Globus pallidus (tissue), 1 donor: ENCODE measurements around the gene PDZK1.
"Not testable (repeated sequence)": the region's sequence is repeated elsewhere in the genome, so short reads cannot be mapped to it uniquely, and the experiment has no call there.

Source experiments
- DNase-seq: peaks from one replicate; pipeline ENCODE4 v3.0.0-alpha.2; 2015; ENCODE audit warnings: low spot score

PDZK1 gene

DNA sequence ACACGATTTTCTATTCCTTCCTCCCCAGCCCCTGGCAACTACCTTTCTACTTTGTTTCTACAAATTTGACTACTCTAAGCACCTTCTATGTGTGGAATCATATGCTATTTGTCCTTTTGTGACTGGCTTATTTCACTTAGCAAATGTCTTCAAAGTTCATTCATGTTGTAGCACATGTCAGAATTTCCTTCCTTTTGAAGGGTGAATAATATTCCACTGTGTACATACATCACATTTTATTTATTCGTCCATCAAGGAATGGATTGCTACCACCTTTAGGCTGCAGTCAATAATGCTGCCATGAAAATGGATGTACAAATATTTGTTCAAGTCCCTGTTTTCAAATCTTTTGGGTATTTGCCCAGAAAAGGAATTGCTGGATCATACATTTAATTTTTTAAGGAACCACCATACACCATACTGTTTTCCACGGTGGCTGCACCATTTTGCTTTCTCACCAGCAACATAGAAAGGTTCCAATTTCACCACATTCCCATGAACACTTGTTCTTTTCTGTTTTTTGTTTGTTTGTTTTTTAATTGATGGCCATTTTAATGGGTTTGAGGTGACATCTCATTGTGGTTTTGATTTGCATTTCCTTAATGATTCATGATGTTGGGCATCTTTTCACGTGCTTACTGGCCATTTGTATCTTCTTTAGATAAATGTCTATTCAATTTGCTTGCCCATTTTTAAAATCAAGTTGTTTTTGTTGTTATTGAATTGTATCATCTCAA lies 3.3 kb upstream of the PDZK1 start:
- DNase-seq: no peak

DNA sequence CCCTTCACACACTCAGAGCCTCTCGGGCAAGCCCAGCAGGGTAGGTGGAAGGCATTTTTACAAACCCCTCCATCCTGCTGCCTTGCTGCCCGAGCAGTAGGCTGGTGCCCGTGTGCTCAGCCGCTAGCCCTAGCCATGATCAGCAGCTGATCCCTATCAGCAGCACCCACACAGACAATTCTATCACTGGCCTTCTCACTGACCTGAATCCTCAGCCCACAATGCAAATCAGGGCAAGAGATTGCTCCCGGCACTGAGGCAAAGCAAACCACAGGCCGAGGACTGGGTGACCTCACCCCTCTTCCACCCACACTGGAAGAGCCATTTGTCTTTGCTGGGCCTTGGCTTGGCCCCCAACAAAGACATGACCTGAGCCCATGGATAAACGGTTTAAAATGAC lies 895 bp upstream of the PDZK1 start:
- DNase-seq: no peak

DNA sequence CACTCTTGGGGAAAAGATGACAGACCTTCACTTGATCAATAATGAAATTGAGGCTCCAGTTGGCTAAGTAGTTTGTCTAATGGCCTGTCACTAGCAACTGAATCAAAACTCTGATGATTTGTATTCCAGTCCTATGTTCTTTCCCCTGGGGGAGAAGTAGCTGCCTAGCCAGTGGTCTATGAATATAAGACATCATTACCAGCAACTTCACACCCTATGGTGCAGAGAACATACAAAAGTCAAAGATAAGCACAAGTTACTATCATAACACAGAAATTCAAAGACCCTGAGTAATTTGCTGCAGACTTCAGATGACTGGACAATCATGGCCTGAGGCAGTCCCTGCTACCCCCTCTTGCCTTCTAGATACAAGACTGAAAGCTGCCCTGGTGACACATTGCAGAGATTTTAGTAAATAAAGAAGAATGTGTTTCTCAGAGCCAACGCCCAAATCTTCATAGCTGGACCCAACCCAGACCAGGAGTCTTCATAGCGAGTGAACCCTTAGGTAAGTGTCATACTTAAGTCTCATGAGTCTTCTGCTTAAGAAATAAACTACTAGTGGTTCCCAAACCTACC lies 993 bp downstream of the PDZK1 start:
- no peak for DNase-seq

DNA sequence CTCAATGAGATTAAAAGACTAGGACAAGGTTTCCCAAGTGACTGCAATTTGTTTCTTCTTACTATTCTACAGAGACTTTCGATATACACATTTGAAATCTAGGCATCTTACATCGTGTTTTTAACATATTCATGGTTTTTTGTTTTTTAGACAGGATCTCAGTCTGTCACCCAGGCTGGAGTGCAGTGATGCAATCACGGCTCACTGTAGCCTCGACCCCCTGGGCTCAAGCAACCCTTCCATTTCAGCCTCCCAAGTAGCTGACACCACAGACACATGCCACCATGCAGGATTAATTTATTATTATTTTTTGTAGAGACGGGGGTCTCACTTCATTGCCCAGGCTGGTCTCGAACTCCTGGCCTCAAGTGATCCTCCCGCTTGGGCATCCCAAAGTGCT lies 1.5 kb downstream of the PDZK1 start:
- DNase-seq: no peak

DNA sequence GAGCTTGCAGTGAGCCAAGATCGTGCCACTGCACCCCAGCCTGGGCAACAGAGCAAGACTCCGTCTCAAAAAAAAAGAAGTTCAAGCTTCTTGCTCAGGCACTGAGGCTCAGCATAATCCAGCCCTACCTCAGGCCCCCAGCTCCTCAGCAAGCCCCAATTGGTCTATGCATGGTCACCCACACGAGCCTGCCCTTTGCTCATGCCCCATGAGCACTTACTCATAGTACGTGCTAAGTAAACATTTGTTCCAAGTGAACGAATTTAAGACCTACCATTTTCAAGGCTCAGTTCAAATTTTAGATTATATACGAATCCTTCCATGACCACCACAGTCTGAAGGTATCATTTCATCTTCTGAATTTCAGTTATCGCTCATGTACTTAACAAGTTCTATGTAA lies 4.3 kb downstream of the PDZK1 start:
- no peak for DNase-seq

DNA sequence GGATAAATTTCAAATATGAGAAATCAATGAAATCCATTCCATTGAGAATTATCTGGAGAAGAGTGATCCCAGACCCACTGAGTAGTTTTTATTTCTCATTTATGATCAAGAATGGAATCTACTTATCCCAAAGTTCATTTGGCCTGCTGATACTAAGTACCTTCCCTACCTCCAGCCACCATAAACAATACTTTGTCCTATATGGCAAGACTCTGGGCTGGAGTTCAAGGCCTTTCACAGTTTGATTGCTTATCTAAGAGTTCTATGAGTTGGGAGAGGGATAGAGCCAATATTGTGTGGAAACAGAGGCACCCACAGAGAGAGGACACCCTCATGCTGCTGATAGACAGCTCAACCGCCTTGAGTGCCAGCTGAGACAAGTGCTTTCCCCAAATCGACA lies 5.1 kb downstream of the PDZK1 start:
- no peak for DNase-seq

DNA sequence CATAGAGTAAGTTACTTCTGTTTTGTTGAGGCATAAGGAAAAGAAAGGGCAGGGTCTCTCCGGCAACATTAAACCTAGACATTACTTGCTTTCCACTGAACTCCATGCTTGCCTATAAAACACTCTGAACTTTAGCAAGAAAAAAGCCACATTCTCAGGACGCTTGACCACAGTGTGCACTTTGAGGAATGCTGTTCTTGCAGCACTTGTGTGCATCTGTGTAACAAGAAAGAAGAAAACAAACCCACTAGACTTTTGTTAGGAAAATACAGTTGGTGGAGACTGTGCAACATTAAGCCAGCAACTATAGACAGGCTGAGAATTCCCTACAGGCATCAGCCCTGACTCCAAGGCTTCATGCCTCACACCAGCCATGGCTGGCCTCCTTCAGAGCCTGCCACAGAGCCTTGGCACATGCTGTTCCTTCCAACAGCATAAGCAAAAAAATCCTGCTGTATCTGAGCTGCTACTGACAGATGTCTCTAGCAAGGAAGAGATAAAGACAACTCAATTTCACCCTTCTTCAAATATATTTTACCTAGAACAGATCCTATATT lies 5.8 kb downstream of the PDZK1 start:
- no peak for DNase-seq

DNA sequence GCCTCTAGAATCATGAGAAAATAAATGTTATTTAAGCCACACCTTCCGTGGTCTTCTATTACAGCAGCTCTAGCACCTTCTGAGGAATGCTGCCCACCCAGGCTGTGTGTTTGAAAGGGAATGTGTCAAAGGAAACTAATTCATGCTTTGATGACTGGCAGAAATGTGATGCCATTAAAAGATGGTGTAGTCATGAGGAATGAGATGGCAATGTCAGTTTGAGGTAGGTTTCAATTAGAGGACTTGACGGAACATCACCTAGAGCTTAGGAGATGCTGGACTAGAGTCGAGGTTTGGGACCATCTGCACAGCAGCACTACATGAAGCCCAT lies 10.6 kb downstream of the PDZK1 start:
- DNase-seq: no peak

DNA sequence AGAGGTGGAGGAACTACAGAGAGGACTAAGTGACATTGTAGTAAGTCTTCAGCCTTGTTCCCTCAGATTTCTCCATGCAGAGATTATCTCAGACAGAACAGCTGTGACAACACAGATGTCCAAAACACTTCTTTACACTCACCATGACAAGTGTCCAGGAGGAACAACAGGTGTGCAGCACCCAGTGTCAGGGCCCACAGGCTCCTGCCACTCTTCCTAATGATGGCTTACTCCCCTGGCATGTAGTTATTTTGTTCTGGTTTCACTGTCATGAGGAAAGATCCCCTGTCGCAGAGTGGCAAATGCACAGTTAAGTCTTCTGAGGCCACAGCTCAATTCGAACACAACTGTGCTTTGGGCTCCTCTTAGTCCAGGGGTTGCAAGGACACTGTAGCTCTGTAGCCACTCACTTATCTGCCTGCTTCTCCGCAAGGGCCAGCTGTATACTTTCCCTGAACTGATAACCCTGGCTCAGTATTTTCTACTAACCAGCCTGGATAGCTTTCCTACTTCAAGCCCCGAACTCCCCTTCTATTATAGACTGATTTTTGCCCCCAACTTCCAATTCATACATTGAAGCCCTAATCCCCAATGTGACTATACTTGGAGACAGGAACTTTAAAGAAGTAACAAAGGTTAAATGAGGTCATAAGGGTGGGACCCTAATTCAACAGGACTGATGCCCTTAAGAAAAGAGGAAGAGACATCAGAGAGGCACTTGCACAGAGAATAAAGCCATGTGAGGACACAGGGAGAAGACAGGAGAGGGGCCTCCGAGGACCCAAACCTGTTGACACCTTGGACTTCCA lies 11.1 kb downstream of the PDZK1 start:
- DNase-seq: no peak

DNA sequence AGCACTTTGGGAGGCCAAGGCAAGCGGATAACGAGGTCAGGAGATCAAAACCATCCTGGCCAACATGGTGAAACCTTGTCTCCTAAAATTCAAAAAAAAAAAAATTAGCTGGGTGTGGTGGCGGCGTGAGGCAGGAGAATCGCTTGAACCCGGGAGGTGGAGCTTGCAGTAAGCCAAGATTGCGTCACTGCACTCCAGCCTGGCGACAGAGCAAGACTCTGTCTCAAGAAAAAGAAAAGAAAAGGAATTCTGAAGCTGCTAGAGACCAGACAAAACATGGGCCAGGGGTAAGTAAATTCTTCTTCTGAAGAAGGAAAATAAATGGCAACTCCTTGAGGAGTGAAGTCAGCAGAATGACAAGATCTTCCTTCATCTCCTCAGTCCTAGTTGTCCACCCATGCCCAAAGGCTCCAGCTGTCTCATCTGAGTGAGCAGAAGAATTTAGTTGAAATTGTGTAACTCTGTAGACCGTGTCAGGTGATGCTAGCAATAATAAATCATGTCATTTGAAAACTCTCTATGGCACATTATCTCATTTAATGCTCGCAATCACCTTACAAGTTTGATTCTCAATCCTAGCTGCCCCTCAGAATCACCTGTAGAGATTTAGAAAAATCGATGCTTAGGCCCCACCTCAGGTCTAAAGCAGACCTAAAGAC lies 14.3 kb downstream of the PDZK1 start:
- no peak for DNase-seq

DNA sequence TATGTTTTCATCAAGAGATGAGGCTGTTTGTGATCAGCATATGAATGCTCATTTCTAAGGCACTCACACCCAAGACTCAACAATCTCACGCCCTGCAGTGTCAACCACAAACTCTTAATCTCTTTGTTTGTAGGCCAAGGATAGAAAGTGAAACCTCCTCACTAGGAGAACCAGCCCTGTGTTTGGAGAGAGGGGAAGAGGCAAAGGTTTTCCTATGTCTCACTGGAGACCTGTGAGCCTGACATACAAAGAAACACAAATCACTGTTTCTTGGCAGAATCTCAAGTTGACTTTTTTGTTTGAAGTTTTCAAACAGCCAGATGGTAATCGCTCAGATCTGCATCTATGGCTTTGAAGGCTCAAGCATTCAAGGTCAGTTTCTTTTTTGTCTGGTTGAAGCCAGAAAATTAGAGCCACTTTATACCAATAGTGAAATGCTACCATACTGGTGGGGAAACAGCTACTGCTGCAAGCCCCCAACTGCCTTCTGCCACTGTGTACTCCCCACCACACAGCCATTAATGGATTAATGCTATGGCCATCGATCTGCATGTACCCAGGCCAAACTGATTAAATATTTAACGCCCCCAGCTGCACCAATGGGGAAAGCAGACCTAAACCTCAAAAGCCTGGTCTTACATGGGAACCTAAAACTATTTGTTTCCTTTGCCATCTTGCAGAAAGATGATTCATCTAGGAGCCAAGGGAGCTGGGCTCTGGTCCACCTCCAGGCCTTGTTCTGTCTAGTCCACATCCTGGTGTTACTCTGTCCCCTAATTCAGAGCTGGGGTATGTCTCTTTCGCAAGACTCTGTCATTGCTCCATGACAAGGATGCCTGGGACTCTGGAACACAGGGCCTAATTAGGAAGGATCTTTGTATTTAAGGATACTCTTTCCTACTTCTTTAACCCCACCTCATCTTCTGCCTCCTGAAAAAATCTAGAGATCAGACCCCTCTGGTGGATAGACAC lies 16.3 kb downstream of the PDZK1 start:
- DNase-seq: no peak

DNA sequence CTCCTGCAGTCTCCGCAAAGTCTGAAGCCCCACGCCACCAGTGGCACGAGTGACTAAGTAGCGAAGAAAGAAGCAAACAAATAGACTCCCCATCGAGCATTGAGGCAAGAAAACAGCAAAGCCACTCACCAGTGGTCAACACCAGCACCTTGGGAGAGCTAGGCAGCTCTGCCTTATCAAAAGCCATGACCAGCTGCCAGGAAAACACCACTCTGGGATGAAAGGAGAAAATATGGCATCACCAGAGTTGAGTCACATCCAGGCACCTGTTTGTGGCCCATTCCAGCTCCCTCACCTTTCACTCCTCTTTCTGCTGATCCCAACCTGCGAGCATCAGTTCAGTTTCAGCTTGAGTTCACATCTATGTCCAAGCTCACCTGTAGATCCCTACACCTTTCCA lies 17.2 kb downstream of the PDZK1 start:
- DNase-seq: no peak

DNA sequence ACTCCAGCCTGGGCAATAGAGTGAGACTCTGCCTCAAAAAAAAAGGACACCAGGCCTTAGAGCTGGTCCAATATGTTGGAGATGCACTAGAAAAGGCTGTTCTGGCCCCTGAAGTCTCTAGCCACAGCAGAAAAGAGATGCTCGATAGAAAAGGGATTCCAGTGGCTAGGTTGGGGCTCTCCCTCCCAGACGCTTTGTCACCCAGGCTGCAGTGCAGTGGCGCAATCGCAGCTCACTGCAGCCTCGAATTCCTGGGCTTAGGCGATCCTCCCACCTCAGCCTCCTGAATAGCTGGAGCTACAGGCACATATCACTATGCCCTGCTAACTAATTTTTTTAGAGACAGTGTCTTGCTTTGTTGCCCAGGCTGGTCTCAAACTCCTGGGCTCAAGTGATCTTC lies 18.2 kb downstream of the PDZK1 start:
- DNase-seq: no peak

DNA sequence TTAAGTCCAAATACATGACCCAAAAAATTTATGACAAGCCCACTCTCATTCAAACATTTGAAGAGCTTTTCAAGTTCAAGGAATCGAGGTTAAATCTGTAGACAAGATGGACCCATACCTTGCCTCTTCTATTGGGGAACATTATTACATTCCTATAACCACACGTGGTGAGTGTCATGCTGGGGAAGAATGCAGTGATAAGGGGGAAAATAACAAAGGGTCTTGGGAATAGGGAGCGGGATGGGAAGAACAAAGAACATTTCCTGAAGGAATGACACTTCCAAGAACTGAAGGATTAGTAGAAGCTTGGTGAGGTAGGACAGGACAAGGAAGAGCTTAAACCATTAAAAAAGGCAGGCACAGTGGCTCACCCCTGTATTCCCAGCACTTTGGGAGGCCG lies 18.8 kb downstream of the PDZK1 start:
- DNase-seq: no peak

DNA sequence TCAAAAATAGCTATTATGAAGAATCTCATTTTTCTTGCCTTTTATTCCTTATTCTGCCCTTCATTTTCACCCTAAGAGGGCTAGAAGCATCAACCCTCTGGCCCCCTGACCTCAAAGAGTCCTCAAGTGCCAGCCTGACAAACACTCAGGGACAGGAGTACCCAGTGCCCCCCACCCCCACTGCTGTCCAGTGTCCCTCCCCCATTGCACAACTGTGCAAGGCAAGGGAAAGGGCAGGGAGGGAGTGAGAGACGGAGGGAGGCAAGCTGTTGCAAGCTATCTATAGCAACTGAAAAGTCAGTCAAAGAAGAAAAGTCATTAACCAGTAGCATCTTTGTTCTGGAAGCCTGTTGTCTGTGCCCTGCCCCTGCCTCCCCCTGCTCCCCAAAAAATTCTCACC lies 21.1 kb downstream of the PDZK1 start:
- DNase-seq: not testable (repeated sequence)

DNA sequence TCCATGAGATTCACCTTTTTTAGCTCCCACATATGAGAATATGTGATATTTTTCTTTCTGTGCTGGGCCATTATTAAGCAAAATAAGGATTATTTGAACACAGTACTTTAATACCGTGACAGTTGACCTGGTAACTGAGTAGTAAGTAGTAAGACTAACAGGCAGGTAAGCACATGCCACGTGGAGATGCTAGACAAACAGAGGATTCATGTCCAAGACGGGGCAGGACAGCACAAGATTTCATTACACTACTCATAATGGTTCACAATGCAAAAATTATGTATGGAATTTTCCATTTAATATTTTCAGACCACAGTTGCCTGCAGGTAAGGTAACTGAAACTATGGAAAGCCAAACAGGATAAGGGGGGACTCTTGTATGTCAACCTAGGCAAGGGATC lies 22.3 kb downstream of the PDZK1 start:
- DNase-seq: not testable (repeated sequence)

DNA sequence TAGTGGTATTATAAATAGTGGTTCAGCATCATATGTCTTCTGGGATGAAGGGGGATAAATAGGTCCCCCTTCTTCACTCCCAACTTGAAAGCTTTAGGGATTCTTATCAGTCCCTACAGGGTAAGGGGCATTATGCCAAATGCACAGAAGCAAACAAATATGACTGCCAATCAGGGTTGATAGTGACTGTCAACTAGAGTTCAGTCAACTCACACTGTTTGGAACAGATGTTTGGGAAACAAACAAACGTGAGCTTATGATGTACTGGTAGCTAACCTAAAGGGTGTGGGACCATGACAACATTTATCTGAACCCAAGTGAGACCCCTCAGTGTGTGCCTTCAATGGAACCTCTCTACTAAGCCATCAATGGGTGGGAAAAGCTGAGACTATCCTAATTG lies 34.0 kb downstream of the PDZK1 start:
- not testable (repeated sequence) for DNase-seq

DNA sequence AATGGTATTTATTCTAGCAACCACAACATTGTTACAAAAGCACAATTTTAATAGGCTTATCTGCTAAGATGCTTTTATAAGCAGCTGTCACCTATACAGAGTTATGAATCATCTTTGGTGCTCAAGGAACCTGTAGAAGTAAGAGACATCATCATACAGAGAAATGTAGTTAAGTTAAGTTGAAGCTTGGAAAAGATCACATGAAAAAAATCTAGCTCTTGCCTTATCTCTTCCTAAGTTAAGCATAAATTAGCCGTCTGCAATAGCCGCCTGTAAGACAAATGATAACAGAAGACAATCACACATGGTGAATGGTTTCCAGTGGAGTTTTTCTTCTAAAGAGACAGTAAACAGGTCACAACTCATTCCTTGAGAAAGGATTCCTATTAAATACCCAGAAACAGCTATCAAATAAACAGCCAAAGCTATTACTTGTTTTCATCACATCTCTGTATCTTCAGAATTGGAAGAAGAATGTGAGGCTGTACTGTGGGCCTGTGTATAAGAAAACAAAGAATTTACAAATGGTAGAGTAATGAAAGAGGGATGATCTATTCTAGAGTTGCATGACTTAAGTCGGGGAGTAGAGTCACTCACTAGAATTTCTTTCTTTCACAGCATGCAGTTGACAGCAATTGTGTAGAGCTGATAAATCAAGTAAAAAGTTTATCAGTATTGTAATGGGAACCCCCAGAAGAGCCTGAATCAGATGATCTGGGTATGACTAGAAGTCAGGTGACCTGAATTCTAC lies 36.0 kb downstream of the PDZK1 start:
- DNase-seq: not testable (repeated sequence)

DNA sequence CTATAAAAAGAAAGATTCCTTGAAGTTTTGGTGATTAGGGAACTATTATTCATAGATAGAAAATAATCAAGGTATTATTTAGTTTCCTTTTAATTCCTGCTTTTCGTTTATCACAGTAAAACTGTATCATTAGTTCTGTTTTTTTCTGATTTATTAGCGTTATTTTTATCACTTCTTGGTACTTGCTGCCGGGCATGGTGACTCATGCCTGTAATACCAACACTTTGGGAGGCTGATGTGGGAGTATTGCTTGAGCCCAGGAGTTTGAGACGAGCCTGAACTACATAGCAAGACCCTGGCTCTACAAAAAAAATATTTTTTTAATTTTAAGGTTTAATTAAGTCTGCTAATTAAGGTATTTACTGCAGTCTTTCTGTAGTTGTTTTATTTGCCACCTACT lies 42.2 kb downstream of the PDZK1 start:
- not testable (repeated sequence) for DNase-seq

DNA sequence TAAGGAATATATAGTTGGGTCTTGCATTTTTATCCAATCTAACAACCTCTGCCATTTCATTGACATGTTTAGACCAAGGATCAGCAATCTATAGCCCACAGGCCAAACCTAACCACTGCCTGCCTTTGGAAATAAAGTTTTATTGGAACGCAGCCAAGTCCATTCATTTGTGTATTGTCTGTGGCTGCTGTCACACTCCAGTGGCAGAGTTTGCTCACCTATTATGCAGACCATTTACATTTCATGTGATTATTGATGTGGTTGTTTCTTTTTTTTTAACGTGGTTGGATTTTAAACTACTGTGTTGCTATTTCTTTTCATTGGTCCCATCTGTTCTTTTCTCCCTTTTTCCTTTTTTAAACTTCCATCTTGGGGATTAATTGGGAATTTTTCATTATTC lies 44.7 kb downstream of the PDZK1 start:
- not testable (repeated sequence) for DNase-seq
